HEK293 (cell line): ENCODE data around the gene ILK.

Experiments used
- CTCF ChIA-PET: fragments of 350-600 bp; formaldehyde crosslinking; extraction: SDS; loops from one replicate; lab custom pipeline; 2021; ENCODE audit warnings: antibody characterized with exemption; lab: Yijun Ruan, JAX
- POLR2A ChIA-PET: fragments of 300-600 bp; formaldehyde crosslinking; extraction: SDS; loops from one replicate; lab custom pipeline; 2020; ENCODE audit warnings: antibody characterized with exemption, inconsistent platforms; lab: Yijun Ruan, JAX
- H3K27ac ChIP-seq: fragments of 200-500 bp; sonication (Bioruptor generic); 2 replicates; pipeline ENCODE4 v1.5.1; 2014; ENCODE audit warnings: low read depth, low read length, control low read depth, inconsistent platforms; ENCODE audit errors: extremely low read depth
- H3K36me3 ChIP-seq, 2 experiments: fragments of 200-500 bp in 1 of 2; sonication (Bioruptor generic) in 1 of 2; 1 replicate in 1 of 2; 2 replicates in 1 of 2; pipeline ENCODE4 v1.5.1; 2014 to 2017; ENCODE audit warnings: inconsistent platforms in 2 of 2, low read length in 2 of 2; ENCODE audit not compliant: control insufficient read depth in 2 of 2, insufficient read depth in 1 of 2
- H3K4me1 ChIP-seq: fragments of 200-500 bp; sonication (Bioruptor generic); 2 replicates; pipeline ENCODE4 v1.5.1; 2014; ENCODE audit warnings: mild to moderate bottlenecking, low read length, inconsistent platforms; ENCODE audit not compliant: control insufficient read depth, insufficient read depth
- H3K4me3 ChIP-seq: 2 replicates; pipeline ENCODE4 v1.5.1; 2011; ENCODE audit warnings: low read depth, mild to moderate bottlenecking, control low read depth, low read length, moderate library complexity
- H3K9me3 ChIP-seq: fragments of 200-500 bp; sonication (Bioruptor generic); 2 replicates; pipeline ENCODE4 v1.5.1; 2014; ENCODE audit warnings: low read depth, low read length, inconsistent platforms; ENCODE audit not compliant: control insufficient read depth, insufficient read depth
- BCL11A ChIP-seq: fragments of 450-650 bp; formaldehyde crosslinking; IDR thresholded peaks from 2 replicates; pipeline ENCODE4 v1.5.1; 2016; ENCODE audit warnings: low read depth, missing biosample characterization, missing genetic modification characterization
- GLIS2 ChIP-seq: fragments of 450-650 bp; formaldehyde crosslinking; IDR thresholded peaks from 2 replicates; pipeline ENCODE4 v1.5.1; 2016; ENCODE audit warnings: missing biosample characterization, missing genetic modification characterization
- HOXC10 ChIP-seq: sonication (generic); formaldehyde crosslinking; IDR thresholded peaks from 2 replicates; pipeline ENCODE4 v1.8.1; 2023; ENCODE audit warnings: mild to moderate bottlenecking, missing genetic modification reagents
- OVOL3 ChIP-seq: fragments of 450-650 bp; formaldehyde crosslinking; IDR thresholded peaks from 2 replicates; pipeline ENCODE4 v1.5.1; 2016; ENCODE audit warnings: missing biosample characterization, missing genetic modification characterization
- SETDB1 ChIP-seq: IDR thresholded peaks from one replicate; pipeline ENCODE4 v1.6.1; 2017; ENCODE audit warnings: mild to moderate bottlenecking, low read length, moderate library complexity, mixed read lengths; ENCODE audit not compliant: insufficient read length
- ZBTB48 ChIP-seq: fragments of 450-650 bp; formaldehyde crosslinking; IDR thresholded peaks from 2 replicates; pipeline ENCODE4 v1.5.1; 2016; ENCODE audit warnings: missing biosample characterization, missing genetic modification characterization
- ZIC2 ChIP-seq: fragments of 450-650 bp; formaldehyde crosslinking; IDR thresholded peaks from 2 replicates; pipeline ENCODE4 v1.5.1; 2016; ENCODE audit warnings: missing biosample characterization, missing genetic modification characterization
- ZNF112 ChIP-seq: fragments of 450-650 bp; formaldehyde crosslinking; IDR thresholded peaks from 2 replicates; pipeline ENCODE4 v1.5.0; 2017; ENCODE audit warnings: missing biosample characterization, missing genetic modification characterization
- ZNF155 ChIP-seq: fragments of 450-650 bp; formaldehyde crosslinking; IDR thresholded peaks from 2 replicates; pipeline ENCODE4 v1.5.1; 2016; ENCODE audit warnings: missing biosample characterization, missing genetic modification characterization
- ZNF174 ChIP-seq: fragments of 450-650 bp; formaldehyde crosslinking; IDR thresholded peaks from 2 replicates; pipeline ENCODE4 v1.5.0; 2017; ENCODE audit warnings: missing biosample characterization, mild to moderate bottlenecking, missing genetic modification characterization
- ZNF2 ChIP-seq: fragments of 450-650 bp; formaldehyde crosslinking; IDR thresholded peaks from 2 replicates; pipeline ENCODE4 v1.5.1; 2016; ENCODE audit warnings: missing biosample characterization, missing genetic modification characterization
- ZNF311 ChIP-seq: fragments of 450-650 bp; formaldehyde crosslinking; IDR thresholded peaks from 2 replicates; pipeline ENCODE4 v1.5.1; 2017; ENCODE audit warnings: missing biosample characterization, missing genetic modification characterization, borderline replicate concordance
- ZNF423 ChIP-seq: fragments of 450-650 bp; formaldehyde crosslinking; IDR thresholded peaks from 2 replicates; pipeline ENCODE4 v1.5.1; 2016; ENCODE audit warnings: missing biosample characterization, missing genetic modification characterization
- ZNF514 ChIP-seq: fragments of 450-650 bp; formaldehyde crosslinking; IDR thresholded peaks from 2 replicates; pipeline ENCODE4 v1.5.1; 2016; ENCODE audit warnings: missing biosample characterization, missing genetic modification characterization
- ZNF544 ChIP-seq: fragments of 450-650 bp; formaldehyde crosslinking; IDR thresholded peaks from 2 replicates; pipeline ENCODE4 v1.5.0; 2017; ENCODE audit warnings: missing biosample characterization, missing genetic modification characterization
- ZNF600 ChIP-seq: fragments of 450-650 bp; formaldehyde crosslinking; IDR thresholded peaks from 2 replicates; pipeline ENCODE4 v1.5.1; 2016; ENCODE audit warnings: missing biosample characterization, missing genetic modification characterization
- ZNF621 ChIP-seq: fragments of 450-650 bp; formaldehyde crosslinking; IDR thresholded peaks from 2 replicates; pipeline ENCODE4 v1.5.1; 2017; ENCODE audit warnings: missing biosample characterization, missing genetic modification characterization
- ZNF654 ChIP-seq: fragments of 450-650 bp; formaldehyde crosslinking; IDR thresholded peaks from 2 replicates; pipeline ENCODE4 v1.5.1; 2016; ENCODE audit warnings: low read depth, missing biosample characterization, missing genetic modification characterization
- ZNF658 ChIP-seq: fragments of 450-650 bp; formaldehyde crosslinking; IDR thresholded peaks from 2 replicates; pipeline ENCODE4; 2016; ENCODE audit warnings: missing biosample characterization, missing genetic modification characterization
- ZNF701 ChIP-seq: fragments of 450-650 bp; formaldehyde crosslinking; IDR thresholded peaks from 2 replicates; pipeline ENCODE4 v1.5.1; 2016; ENCODE audit warnings: missing biosample characterization, missing genetic modification characterization
- ZNF707 ChIP-seq: fragments of 450-650 bp; formaldehyde crosslinking; IDR thresholded peaks from 2 replicates; pipeline ENCODE4 v1.5.1; 2016; ENCODE audit warnings: missing biosample characterization, missing genetic modification characterization
- ZNF747 ChIP-seq: fragments of 450-650 bp; formaldehyde crosslinking; IDR thresholded peaks from 2 replicates; pipeline ENCODE4 v1.5.1; 2016; ENCODE audit warnings: missing biosample characterization, missing genetic modification characterization
- ZNF76 ChIP-seq: fragments of 450-650 bp; formaldehyde crosslinking; IDR thresholded peaks from 2 replicates; pipeline ENCODE4; 2016; ENCODE audit warnings: low read depth, missing biosample characterization, missing genetic modification characterization, borderline replicate concordance
- ZNF791 ChIP-seq: fragments of 450-650 bp; formaldehyde crosslinking; IDR thresholded peaks from 2 replicates; pipeline ENCODE4 v1.5.1; 2016; ENCODE audit warnings: missing biosample characterization, missing genetic modification characterization
- TF ChIP-seq, protein P1 (sequence below): fragments of 450-650 bp; formaldehyde crosslinking; IDR thresholded peaks from 2 replicates; pipeline ENCODE4 v1.5.1; 2016; ENCODE audit warnings: missing biosample characterization, missing genetic modification characterization
- TF ChIP-seq, protein P2 (sequence below): fragments of 450-650 bp; formaldehyde crosslinking; IDR thresholded peaks from 2 replicates; pipeline ENCODE4 v1.5.1; 2017; ENCODE audit warnings: missing biosample characterization, missing genetic modification characterization
- TF ChIP-seq, protein P3 (sequence below): fragments of 450-650 bp; formaldehyde crosslinking; IDR thresholded peaks from 2 replicates; pipeline ENCODE4 v1.5.1; 2016; ENCODE audit warnings: missing biosample characterization, missing genetic modification characterization
- TF ChIP-seq, protein P4 (sequence below): fragments of 450-650 bp; formaldehyde crosslinking; conservative IDR thresholded peaks from 2 replicates; pipeline ENCODE4 v1.5.1; 2016; ENCODE audit warnings: low read depth, missing biosample characterization, missing genetic modification characterization
- TF ChIP-seq, protein P5 (sequence below): fragments of 450-650 bp; IDR thresholded peaks from 2 replicates; pipeline ENCODE4 v1.5.1; 2018; ENCODE audit warnings: missing biosample characterization, missing genetic modification characterization

Gene ILK

DNA sequence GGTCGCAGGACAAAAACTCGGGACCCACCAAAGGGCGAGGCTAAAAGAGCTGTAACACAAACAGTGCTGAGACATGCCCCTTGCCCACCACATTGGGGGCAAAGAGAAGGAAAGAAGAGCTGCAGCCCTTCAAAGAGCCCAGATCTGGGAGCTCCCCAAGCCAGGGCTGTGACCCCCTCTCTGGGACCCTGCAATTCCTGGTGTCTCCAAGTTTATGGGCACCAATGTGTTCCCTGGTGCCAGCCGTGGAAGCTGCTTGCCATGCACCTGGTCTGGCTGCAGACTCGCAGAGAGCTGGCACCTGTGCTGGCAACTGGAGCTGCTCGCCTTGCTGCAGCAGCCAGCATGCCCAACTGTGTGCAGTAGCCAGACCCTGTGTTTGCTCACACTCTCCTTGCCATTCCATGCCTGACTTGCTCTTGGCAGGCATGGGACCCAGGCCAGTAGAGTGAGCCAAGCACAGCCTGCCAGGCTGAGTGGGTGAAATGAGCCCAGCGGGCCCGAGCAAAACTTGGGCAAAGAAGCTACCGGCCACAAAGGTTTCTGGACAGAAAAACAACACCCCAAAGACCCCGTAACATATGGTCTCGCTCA lies 16.1 kb upstream of the ILK start:
- no peak overlapping the region for H3K4me3 ChIP-seq
- POLR2A ChIA-PET: no interaction called here
- CTCF ChIA-PET: interaction anchor here (0.8 kb wide), 1 partner anchor 208 kb away, joined by 3 read pairs; no protein-coding TSS in a partner anchor

DNA sequence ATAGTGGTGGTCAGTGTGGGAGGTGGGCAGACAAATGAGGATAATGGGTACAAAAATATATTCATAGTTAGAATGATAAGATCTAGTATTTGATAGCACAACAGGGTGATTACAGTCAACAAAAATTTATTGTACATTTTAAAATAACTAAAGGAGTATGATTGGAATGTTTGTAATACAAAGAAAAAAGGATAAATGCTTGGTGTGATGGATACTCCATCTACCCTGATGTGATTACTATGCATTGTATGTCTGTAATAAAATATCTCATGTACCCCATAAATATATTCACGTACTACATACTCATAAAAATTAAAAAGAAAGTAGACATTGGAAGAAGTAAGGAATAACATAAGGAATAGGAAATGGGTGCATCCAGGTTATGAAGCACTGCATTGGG lies 15.6 kb upstream of the ILK start:
- Histone ChIP-seq H3K9me3 (no peaks in the 10 kb centered on the region), H3K27ac (no peak overlapping the region), H3K4me3 (no peak overlapping the region), H3K4me1 (no peaks in the 10 kb centered on the region), H3K36me3 (peaks cover 0 to 23% of the 10 kb centered on the region in 2 experiments)
- CTCF ChIA-PET: interaction anchor here (0.8 kb wide), 1 partner anchor 209 kb away, joined by 3 read pairs; no protein-coding TSS in a partner anchor
- POLR2A ChIA-PET: no interaction called here
- TF ChIP-seq ZNF600 (tag by site-specific recombination) (no peak), ZNF621 (tag by site-specific recombination) (no peak), ZNF423 (tag by site-specific recombination) (no peak), ZNF707 (tag by site-specific recombination) (no peak), SETDB1 (no peak), ZIC2 (tag by site-specific recombination) (no peak), HOXC10 (no peak)
- TF ChIP-seq, protein P1, sequence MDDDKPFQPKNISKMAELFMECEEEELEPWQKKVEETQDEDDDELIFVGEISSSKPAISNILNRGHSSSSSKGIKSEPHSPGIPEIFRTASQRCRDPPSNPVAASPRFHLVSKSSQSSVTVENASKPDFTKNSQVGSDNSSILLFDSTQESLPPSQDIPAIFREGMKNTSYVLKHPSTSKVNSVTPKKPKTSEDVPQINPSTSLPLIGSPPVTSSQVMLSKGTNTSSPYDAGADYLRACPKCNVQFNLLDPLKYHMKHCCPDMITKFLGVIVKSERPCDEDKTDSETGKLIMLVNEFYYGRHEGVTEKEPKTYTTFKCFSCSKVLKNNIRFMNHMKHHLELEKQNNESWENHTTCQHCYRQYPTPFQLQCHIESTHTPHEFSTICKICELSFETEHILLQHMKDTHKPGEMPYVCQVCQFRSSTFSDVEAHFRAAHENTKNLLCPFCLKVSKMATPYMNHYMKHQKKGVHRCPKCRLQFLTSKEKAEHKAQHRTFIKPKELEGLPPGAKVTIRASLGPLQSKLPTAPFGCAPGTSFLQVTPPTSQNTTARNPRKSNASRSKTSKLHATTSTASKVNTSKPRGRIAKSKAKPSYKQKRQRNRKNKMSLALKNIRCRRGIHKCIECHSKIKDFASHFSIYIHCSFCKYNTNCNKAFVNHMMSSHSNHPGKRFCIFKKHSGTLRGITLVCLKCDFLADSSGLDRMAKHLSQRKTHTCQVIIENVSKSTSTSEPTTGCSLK (tag by site-specific recombination): no peak
- TF ChIP-seq, protein P2, sequence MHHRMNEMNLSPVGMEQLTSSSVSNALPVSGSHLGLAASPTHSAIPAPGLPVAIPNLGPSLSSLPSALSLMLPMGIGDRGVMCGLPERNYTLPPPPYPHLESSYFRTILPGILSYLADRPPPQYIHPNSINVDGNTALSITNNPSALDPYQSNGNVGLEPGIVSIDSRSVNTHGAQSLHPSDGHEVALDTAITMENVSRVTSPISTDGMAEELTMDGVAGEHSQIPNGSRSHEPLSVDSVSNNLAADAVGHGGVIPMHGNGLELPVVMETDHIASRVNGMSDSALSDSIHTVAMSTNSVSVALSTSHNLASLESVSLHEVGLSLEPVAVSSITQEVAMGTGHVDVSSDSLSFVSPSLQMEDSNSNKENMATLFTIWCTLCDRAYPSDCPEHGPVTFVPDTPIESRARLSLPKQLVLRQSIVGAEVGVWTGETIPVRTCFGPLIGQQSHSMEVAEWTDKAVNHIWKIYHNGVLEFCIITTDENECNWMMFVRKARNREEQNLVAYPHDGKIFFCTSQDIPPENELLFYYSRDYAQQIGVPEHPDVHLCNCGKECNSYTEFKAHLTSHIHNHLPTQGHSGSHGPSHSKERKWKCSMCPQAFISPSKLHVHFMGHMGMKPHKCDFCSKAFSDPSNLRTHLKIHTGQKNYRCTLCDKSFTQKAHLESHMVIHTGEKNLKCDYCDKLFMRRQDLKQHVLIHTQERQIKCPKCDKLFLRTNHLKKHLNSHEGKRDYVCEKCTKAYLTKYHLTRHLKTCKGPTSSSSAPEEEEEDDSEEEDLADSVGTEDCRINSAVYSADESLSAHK (tag by site-specific recombination): no peak

More for the DNA sequence above, 16.1 kb upstream of the ILK start:
- peaks cover 0 to 17% of the 10 kb centered on the region in 2 experiments for H3K36me3 ChIP-seq
- no peak overlapping the region for H3K27ac ChIP-seq
- no peaks in the 10 kb centered on the region for H3K9me3 ChIP-seq
- TF ChIP-seq, protein P3, sequence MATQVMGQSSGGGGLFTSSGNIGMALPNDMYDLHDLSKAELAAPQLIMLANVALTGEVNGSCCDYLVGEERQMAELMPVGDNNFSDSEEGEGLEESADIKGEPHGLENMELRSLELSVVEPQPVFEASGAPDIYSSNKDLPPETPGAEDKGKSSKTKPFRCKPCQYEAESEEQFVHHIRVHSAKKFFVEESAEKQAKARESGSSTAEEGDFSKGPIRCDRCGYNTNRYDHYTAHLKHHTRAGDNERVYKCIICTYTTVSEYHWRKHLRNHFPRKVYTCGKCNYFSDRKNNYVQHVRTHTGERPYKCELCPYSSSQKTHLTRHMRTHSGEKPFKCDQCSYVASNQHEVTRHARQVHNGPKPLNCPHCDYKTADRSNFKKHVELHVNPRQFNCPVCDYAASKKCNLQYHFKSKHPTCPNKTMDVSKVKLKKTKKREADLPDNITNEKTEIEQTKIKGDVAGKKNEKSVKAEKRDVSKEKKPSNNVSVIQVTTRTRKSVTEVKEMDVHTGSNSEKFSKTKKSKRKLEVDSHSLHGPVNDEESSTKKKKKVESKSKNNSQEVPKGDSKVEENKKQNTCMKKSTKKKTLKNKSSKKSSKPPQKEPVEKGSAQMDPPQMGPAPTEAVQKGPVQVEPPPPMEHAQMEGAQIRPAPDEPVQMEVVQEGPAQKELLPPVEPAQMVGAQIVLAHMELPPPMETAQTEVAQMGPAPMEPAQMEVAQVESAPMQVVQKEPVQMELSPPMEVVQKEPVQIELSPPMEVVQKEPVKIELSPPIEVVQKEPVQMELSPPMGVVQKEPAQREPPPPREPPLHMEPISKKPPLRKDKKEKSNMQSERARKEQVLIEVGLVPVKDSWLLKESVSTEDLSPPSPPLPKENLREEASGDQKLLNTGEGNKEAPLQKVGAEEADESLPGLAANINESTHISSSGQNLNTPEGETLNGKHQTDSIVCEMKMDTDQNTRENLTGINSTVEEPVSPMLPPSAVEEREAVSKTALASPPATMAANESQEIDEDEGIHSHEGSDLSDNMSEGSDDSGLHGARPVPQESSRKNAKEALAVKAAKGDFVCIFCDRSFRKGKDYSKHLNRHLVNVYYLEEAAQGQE (tag by site-specific recombination): no peak
- TF ChIP-seq ZNF791 (tag by site-specific recombination) (no peak), ZBTB48 (tag by site-specific recombination) (no peak), ZNF112 (tag by site-specific recombination) (no peak), ZNF514 (tag by site-specific recombination) (no peak), OVOL3 (tag by site-specific recombination) (no peak), ZNF658 (no peak), ZNF311 (tag by site-specific recombination) (no peak), ZNF2 (no peak), ZNF174 (tag by site-specific recombination) (no peak), ZNF701 (tag by site-specific recombination) (no peak), ZNF155 (tag by site-specific recombination) (no peak), ZNF654 (tag by site-specific recombination) (no peak), ZNF747 (tag by site-specific recombination) (no peak), ZNF76 (tag by site-specific recombination) (no peak), ZNF544 (tag by site-specific recombination) (no peak), BCL11A (tag by site-specific recombination) (no peak), GLIS2 (no peak)
- TF ChIP-seq, protein P4, sequence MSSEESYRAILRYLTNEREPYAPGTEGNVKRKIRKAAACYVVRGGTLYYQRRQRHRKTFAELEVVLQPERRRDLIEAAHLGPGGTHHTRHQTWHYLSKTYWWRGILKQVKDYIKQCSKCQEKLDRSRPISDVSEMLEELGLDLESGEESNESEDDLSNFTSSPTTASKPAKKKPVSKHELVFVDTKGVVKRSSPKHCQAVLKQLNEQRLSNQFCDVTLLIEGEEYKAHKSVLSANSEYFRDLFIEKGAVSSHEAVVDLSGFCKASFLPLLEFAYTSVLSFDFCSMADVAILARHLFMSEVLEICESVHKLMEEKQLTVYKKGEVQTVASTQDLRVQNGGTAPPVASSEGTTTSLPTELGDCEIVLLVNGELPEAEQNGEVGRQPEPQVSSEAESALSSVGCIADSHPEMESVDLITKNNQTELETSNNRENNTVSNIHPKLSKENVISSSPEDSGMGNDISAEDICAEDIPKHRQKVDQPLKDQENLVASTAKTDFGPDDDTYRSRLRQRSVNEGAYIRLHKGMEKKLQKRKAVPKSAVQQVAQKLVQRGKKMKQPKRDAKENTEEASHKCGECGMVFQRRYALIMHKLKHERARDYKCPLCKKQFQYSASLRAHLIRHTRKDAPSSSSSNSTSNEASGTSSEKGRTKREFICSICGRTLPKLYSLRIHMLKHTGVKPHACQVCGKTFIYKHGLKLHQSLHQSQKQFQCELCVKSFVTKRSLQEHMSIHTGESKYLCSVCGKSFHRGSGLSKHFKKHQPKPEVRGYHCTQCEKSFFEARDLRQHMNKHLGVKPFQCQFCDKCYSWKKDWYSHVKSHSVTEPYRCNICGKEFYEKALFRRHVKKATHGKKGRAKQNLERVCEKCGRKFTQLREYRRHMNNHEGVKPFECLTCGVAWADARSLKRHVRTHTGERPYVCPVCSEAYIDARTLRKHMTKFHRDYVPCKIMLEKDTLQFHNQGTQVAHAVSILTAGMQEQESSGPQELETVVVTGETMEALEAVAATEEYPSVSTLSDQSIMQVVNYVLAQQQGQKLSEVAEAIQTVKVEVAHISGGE (tag by site-specific recombination): no peak
- TF ChIP-seq, protein P5, sequence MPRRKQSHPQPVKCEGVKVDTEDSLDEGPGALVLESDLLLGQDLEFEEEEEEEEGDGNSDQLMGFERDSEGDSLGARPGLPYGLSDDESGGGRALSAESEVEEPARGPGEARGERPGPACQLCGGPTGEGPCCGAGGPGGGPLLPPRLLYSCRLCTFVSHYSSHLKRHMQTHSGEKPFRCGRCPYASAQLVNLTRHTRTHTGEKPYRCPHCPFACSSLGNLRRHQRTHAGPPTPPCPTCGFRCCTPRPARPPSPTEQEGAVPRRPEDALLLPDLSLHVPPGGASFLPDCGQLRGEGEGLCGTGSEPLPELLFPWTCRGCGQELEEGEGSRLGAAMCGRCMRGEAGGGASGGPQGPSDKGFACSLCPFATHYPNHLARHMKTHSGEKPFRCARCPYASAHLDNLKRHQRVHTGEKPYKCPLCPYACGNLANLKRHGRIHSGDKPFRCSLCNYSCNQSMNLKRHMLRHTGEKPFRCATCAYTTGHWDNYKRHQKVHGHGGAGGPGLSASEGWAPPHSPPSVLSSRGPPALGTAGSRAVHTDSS: no peak
- no peaks in the 10 kb centered on the region for H3K4me1 ChIP-seq
